LNCaP clone FGC (cell line): Measurements from ENCODE around the gene WFDC5.

ENCODE experiments used
- DNase-seq: peaks from one replicate; pipeline ENCODE4 v3.0.0-alpha.2; 2011; ENCODE audit warnings: low read depth
- H3K4me3 ChIP-seq: 2 replicates; pipeline ENCODE4 v1.5.1; 2011; ENCODE audit warnings: mild to moderate bottlenecking, low read depth, low read length, control low read depth
- TF ChIP-seq, protein P1 (sequence below): IDR thresholded peaks from 2 replicates; pipeline ENCODE4 v1.5.1; 2012; ENCODE audit warnings: mild to moderate bottlenecking; ENCODE audit not compliant: control insufficient read depth, insufficient read depth; ENCODE audit errors: extremely low read depth

The WFDC5 gene

GRCh38 chr20:45061244-45061643 lies 53.7 kb downstream of the WFDC5 start:
- DNase-seq, result no peak
- TF ChIP-seq, protein P1, sequence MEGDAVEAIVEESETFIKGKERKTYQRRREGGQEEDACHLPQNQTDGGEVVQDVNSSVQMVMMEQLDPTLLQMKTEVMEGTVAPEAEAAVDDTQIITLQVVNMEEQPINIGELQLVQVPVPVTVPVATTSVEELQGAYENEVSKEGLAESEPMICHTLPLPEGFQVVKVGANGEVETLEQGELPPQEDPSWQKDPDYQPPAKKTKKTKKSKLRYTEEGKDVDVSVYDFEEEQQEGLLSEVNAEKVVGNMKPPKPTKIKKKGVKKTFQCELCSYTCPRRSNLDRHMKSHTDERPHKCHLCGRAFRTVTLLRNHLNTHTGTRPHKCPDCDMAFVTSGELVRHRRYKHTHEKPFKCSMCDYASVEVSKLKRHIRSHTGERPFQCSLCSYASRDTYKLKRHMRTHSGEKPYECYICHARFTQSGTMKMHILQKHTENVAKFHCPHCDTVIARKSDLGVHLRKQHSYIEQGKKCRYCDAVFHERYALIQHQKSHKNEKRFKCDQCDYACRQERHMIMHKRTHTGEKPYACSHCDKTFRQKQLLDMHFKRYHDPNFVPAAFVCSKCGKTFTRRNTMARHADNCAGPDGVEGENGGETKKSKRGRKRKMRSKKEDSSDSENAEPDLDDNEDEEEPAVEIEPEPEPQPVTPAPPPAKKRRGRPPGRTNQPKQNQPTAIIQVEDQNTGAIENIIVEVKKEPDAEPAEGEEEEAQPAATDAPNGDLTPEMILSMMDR, result no peak
- H3K4me3 ChIP-seq, result no peak overlapping the region

DNA sequence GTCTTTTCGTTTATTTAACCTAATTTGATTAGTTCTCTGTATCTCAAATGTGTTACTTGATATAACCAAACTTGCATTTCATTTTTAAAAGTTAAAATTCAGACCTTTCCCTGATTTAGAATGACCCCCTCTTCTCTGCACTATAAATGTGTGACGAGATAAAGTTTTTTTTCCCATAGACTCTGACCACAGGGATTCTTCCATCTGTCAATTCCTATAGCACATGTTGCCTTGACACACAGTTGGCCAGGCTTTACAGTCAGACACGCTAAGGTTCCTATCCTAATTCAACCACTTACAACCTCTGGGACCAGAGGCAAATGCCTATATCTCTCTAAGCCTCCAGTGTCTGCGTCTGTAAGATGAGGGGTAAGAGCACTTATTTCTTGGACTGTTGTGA lies 54.7 kb downstream of the WFDC5 start:
- H3K4me3 ChIP-seq, result no peak overlapping the region
- no peak for DNase-seq
- TF ChIP-seq, protein P1, result no peak
